Activated T-helper 1 cell treated with anti-CD3 and anti-CD28 coated beads, Interleukin-12 subunit alpha, Interleukin-12 subunit beta, Interleukin-2, Interleukin-4 antibody, amounts not matched to agents 30 ng/mL and 10 ng/mL and 1 ng/mL, durations not matched to agents 14 hours and 24 hours and 36 hours (primary cell): ENCODE measurements around the gene CSF2RB. TPM values are rescaled to one million over a fixed set of nuclear protein-coding genes. Genes with fewer than 3 reads are reported as not detected.

Experiments
- DNase-seq: peaks from one replicate; pipeline ENCODE4 v3.0.0; 2021; ENCODE audit warnings: low spot score
- H3K27ac Mint-ChIP-seq: one replicate; pipeline ENCODE4 v1.8.0; 2021; ENCODE audit warnings: mild to moderate bottlenecking, mixed read lengths
- H3K27me3 Mint-ChIP-seq: one replicate; pipeline ENCODE4 v1.8.0; 2022; ENCODE audit warnings: mild to moderate bottlenecking, moderate library complexity, mixed read lengths; ENCODE audit not compliant: insufficient read depth
- H3K36me3 Mint-ChIP-seq: one replicate; pipeline ENCODE4 v1.8.0; 2021; ENCODE audit warnings: low read depth, mixed read lengths
- H3K4me1 Mint-ChIP-seq: one replicate; pipeline ENCODE4 v1.8.0; 2021; ENCODE audit warnings: low read depth, mixed read lengths
- H3K4me3 Mint-ChIP-seq: one replicate; pipeline ENCODE4 v1.8.0; 2021; ENCODE audit warnings: mild to moderate bottlenecking, moderate library complexity, mixed read lengths
- H3K9me3 Mint-ChIP-seq: one replicate; pipeline ENCODE4 v1.8.0; 2021; ENCODE audit warnings: mixed read lengths
- intact Hi-C: fragments of 100-400 bp; cut with micrococcal nuclease; formaldehyde crosslinking; loops from one replicate; pipeline ENCODE4 v1.15.1; 2024
- total RNA-seq: library from RNA; stranded (reverse); gene quantifications from 2 replicates; pipeline ENCODE4 v1.2.3, GENCODE V29; 2022

CSF2RB gene
- total RNA-seq, 1 donor from 2014 or later: 11.8 TPM

DNA sequence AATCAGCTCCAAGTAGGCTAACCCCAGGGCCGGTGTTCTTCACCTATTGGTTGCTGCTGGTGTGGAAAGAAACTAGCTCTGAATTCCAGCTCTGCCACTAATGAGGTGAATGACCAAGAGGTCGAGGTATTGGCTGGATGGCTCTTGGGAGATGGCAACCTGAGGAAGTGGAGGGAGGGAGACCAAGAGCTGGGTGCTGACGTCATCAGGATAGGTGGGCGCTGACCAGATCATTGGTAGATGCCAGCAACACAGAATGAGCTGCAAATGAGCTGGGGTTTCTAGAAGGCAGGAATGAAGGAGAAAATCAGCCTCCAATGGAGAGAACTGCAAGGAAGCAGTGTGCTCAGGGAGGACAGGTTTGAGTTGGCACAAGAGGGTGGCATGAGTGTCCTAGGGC, 14.7 kb upstream of the CSF2RB start:
- intact Hi-C loops: no loop called here
- peaks cover 34% of the 10 kb centered on the region for H3K9me3 Mint-ChIP-seq
- H3K4me3 Mint-ChIP-seq: no peak overlapping the region
- peaks cover 53% of the 10 kb centered on the region for H3K4me1 Mint-ChIP-seq
- no peak for DNase-seq
- peaks cover 9% of the 10 kb centered on the region for H3K36me3 Mint-ChIP-seq
- no peak overlapping the region for H3K27ac Mint-ChIP-seq
- peaks cover 3% of the 10 kb centered on the region for H3K27me3 Mint-ChIP-seq

DNA sequence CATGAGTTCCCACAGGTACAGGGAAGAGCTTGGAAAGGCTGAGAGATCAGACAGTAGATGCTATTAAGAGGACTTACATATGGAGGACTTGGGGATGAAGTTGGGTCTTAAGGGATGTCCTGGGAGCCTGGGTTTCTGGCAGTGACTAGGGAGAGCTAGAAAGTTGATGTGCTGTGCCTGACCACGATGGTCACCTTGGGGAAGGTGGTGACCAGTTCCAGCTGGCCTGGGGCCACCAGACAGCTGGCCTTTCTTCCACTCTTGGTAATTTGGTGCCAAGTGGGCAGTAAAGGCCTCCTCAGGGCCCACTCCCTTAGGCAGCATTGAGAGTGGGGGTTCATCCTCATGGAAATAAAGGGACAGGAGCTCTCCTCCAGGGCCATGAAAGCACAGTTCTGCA, 13.9 kb upstream of the CSF2RB start:
- Mint-ChIP-seq H3K4me3 (no peak overlapping the region), H3K27me3 (peaks cover 7% of the 10 kb centered on the region), H3K27ac (no peak overlapping the region), H3K36me3 (peaks cover 9% of the 10 kb centered on the region), H3K4me1 (peaks cover 46% of the 10 kb centered on the region), H3K9me3 (peaks cover 34% of the 10 kb centered on the region)
- no peak for DNase-seq
- intact Hi-C loops: no loop called here

DNA sequence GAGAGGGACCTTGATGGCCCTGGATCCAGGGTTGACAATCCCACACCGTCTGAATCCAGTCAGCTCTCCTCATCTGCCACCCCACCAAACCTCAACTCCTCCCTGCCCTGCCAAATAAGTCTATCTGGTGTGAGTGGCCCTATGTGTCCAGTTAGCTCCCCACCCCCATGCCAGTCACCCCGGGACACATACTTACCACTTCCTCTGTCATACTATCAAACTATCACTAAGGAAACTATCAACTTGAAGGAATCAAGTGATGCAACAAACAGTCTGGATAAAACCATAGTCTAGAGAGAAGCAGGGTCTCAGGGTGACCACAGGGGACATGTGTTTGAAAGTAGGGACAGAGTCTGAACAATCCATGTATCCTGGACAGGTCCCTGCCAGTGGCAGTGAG, 13.2 kb upstream of the CSF2RB start:
- Mint-ChIP-seq H3K36me3 (peaks cover 6% of the 10 kb centered on the region), H3K27me3 (peaks cover 9% of the 10 kb centered on the region), H3K9me3 (peaks cover 29% of the 10 kb centered on the region), H3K4me3 (no peak overlapping the region), H3K4me1 (peaks cover 46% of the 10 kb centered on the region), H3K27ac (peak overlapping the region; percentile 41)
- no peak for DNase-seq
- intact Hi-C loops: loop anchor here (5.0 kb wide), 1 partner anchor 43 kb away; no protein-coding TSS in a partner anchor

DNA sequence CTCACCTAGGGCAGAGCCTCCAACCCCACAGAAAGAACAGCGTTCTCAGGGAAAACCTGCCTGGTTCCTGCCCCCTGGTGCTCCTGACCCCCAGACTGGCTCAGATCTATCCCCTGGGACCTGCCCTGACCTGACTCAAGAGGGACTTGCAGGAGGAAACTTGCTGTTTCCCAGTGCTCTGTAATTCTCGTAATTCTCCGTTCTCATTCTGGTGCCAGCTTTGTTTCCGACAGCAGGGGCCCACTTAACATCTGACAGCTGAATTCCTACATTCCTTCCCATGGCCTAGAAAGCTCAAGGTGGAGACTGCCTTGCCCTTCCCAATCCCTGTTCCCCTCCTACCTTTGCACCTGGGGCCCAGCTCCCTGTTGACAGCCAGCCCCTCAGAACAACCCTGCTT, 12.5 kb upstream of the CSF2RB start:
- peaks cover 6% of the 10 kb centered on the region for H3K36me3 Mint-ChIP-seq
- intact Hi-C loops: loop anchor here (1.0 to 5.0 kb wide), 2 partner anchors 27 to 44 kb away; no protein-coding TSS in a partner anchor
- H3K27ac Mint-ChIP-seq: peak overlapping the region; percentile 85
- H3K4me3 Mint-ChIP-seq: peak overlapping the region; percentile 43
- H3K9me3 Mint-ChIP-seq: peaks cover 23% of the 10 kb centered on the region
- no peak for DNase-seq
- H3K27me3 Mint-ChIP-seq: peaks cover 9% of the 10 kb centered on the region
- peaks cover 46% of the 10 kb centered on the region for H3K4me1 Mint-ChIP-seq

DNA sequence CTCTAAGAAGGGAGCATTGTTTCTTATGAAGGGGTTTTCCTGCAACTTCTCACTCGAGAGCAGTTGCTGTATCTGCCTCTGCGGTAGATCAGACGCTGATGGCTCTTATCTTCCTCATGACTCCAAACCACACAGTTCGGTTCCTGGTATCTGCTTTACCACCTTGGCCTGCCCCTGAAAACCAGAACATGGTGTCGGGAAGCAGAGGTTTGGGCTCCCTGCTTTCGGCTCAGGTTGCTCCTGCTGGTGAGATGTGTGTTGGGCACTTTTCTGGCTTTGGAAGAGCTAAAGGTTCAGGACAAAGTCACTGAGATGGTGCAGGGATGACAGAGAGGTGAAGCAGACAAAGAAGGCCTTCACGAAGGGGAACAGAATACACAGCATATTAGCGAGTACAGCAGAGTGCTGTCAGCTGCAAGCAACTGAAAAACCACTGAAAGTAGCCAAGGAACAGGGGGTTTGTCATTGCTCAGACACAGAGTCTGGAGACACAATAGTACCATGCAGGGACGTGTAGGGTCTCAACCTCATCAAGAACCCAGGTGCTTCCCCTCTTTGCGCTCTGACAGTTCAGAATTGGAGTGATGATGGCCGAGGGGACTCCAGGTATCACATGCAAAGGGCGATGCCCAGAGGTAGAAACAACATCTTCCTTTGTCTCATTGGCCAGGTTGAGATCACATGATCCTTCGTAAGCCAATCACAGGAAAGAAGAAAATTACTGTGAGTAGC, 11.9 kb upstream of the CSF2RB start:
- peaks cover 4% of the 10 kb centered on the region for H3K36me3 Mint-ChIP-seq
- peak overlapping the region; percentile 85 for H3K27ac Mint-ChIP-seq
- H3K27me3 Mint-ChIP-seq: peaks cover 13% of the 10 kb centered on the region
- peaks cover 46% of the 10 kb centered on the region for H3K4me1 Mint-ChIP-seq
- peaks cover 16% of the 10 kb centered on the region for H3K9me3 Mint-ChIP-seq
- peak overlapping the region; percentile 43 for H3K4me3 Mint-ChIP-seq
- intact Hi-C loops: loop anchor here (1.0 to 5.0 kb wide), 2 partner anchors 27 to 44 kb away; no protein-coding TSS in a partner anchor
- peak; percentile 49 for DNase-seq

DNA sequence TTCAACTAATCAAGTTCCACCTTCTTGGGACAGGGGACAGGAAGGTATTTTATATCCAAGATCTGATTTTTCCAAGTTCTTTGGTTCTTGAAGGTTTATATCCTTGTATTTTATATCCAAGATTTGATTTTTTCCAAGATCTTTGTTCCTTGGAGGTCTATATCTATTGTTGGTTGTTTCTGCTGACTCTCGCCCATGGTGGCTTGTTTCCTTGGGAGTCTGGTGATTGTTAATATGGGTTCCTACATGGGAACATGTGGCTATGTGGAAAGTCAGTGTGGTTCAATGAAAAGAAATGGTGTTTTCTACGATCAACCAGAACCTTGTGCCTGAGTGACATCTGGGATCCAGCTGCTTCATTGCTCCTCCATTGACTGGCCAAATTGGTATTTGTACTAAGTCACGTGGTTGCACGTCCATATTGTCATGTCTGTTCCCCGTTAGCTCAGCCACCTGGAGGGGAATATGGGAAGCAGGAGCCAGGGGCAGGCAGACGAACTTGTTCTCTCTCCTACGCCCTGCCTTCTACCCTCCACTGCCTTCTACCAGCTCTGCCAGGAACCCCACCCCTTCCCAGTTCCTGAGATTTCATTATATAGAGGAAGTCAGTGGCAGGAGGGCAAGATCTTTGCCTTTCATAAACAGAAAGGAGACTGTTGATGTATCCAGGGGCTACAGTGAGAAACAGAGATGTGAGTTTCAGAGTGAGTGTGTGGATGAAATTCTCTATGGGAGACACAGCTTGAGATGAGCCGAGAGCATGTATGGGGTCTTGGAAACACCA, 11.1 kb upstream of the CSF2RB start:
- H3K27me3 Mint-ChIP-seq: peaks cover 13% of the 10 kb centered on the region
- H3K4me1 Mint-ChIP-seq: peaks cover 41% of the 10 kb centered on the region
- no peak for DNase-seq
- peak overlapping the region; percentile 85 for H3K27ac Mint-ChIP-seq
- intact Hi-C loops: loop anchor here (5.0 kb wide), 1 partner anchor 45 kb away; no protein-coding TSS in a partner anchor
- H3K9me3 Mint-ChIP-seq: peaks cover 11% of the 10 kb centered on the region
- no peak overlapping the region for H3K4me3 Mint-ChIP-seq
- H3K36me3 Mint-ChIP-seq: peaks cover 4% of the 10 kb centered on the region

DNA sequence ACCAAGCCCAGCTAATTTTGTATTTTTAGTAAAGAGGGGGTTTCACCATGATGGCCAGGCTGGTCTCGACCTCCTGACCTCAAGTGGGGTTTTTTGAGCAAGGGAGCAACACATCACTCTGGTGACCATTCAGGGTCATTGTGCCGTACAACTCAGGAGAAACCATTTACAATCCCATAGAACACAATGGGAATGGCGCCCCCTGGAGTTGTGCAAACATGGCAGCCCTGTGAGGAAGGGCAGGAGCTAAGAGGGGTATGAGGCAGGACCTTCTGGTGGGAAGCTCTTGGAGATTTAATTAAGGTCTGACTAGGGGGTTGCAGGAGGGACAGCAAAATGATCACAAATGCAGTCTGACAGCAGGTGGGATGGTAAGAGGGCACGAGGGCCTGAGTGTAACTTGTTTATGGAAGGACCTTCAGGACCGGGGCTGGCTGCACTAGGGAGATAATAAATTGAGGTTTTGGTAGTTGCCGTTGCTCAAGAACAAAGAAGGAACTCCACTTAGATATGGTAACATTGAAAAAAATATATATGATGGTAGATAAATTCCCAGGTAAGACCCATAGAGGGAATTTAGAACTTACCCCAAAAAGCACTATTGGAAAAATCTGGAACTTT, 9.1 kb upstream of the CSF2RB start:
- Mint-ChIP-seq H3K36me3 (no peaks in the 10 kb centered on the region), H3K9me3 (no peaks in the 10 kb centered on the region), H3K4me1 (peaks cover 34% of the 10 kb centered on the region), H3K27ac (no peak overlapping the region), H3K4me3 (no peak overlapping the region), H3K27me3 (peaks cover 19% of the 10 kb centered on the region)
- DNase-seq: no peak
- intact Hi-C loops: loop anchor here (5.0 kb wide), 1 partner anchor 47 kb away; no protein-coding TSS in a partner anchor

DNA sequence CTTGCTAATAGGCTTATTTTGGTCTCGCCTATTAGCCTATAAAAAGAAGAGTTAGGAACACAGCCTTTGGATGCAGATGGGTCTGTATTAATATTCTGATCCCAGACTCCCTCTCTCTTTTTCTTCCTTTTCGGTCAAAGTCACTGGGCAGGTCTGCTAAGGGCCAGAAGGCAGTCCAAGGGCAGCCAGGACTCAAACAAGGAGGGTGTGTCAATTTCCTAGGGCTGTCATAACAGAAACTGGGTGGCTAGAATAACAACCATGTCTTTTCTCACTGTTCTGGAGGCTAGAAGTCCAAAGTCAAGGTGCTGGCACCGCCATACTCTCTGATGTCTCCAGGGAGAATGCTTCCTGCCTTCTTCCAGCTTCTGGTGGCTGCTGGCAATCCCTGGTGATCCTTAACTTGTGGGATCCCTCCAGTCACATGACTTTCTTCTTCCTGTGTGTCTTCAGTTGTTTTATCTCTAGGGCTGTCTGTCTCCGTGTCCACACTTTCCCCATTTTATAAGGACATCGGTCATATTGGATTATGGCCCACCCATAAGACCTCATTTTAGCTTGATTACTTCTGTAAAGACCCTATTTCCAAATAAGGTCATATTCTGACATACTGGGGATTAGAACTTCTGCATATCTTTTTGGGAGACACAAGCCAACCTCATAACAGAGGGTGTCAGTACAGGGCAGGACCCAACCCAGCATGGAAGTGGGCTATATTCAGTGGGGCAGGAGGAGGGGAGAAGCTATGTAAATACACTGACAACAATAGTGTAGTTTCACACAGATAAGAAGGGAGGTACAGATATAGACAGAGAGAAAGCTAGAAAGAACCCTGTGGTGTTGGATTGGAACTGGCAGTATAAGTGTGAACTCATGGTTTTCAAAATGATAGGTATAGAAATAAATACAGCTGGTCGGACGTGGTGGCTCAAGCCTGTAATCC, 5.9 kb upstream of the CSF2RB start:
- Mint-ChIP-seq H3K4me1 (peaks cover 4% of the 10 kb centered on the region), H3K4me3 (no peak overlapping the region), H3K9me3 (no peaks in the 10 kb centered on the region), H3K36me3 (no peaks in the 10 kb centered on the region), H3K27ac (no peak overlapping the region), H3K27me3 (peaks cover 29% of the 10 kb centered on the region)
- no peak for DNase-seq
- intact Hi-C loops: no loop called here

DNA sequence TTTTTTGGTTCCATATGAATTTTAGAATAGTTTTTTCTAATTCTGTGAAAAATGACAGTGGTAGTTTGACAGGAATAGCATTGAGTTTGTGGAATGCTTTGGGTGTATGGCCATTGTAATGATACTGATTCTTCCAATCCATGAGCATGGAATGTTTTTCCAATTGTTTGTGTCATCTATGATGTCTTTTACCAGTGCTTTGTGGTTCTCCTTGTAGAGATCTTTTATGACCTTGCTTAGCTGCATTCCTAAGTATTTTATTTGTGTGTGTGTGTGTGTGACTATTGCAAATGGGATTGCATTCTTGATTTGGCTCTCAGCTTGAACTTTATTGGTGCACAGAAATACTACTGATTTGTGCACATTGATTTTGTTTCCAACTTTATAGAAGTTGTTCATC, 3.0 kb upstream of the CSF2RB start:
- intact Hi-C loops: no loop called here
- H3K27ac Mint-ChIP-seq: no peak overlapping the region
- no peaks in the 10 kb centered on the region for H3K9me3 Mint-ChIP-seq
- no peak for DNase-seq
- no peak overlapping the region for H3K4me3 Mint-ChIP-seq
- H3K27me3 Mint-ChIP-seq: peaks cover 23% of the 10 kb centered on the region
- no peaks in the 10 kb centered on the region for H3K36me3 Mint-ChIP-seq
- H3K4me1 Mint-ChIP-seq: peaks cover 22% of the 10 kb centered on the region

DNA sequence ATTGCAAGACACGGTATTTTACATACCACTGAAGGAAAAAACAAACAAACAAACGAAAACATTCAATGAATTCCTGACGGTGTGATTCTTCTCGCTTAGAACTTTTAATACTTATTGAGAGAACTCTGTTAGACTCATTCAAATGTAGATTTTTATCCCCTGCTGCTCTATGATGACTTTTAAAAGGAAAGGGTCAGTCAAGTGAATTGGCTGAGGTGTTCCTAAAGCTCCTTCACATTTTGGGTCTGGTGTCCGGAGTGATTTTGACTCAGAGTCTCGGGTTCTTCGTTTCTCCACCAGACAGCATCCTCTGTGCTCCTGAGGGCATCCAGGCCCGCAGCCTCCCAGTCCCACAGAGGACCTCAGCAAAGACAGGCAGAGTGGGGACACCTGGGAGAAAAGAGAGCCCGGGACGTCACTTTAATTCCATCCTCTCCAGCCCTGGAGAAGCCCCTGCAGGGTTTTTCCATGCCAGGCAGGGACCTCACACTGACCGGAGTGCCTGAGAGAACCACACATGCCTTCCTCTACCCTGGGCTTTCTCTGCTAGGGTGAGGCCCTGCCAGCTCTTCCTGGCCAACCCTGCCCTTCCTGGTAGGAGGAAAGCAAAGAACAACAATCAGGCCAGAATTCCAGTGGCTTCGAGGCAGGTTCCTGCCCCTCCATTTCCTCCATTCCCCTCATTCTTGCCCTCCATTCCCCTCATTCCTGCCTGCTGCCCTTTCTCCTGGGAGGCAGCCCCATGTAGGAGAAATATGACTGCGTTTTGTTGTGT, 1.4 kb upstream of the CSF2RB start:
- intact Hi-C loops: no loop called here
- Mint-ChIP-seq H3K4me3 (no peak overlapping the region), H3K36me3 (no peaks in the 10 kb centered on the region), H3K9me3 (no peaks in the 10 kb centered on the region), H3K27ac (no peak overlapping the region), H3K4me1 (peaks cover 22% of the 10 kb centered on the region), H3K27me3 (peaks cover 21% of the 10 kb centered on the region)
- DNase-seq: no peak

DNA sequence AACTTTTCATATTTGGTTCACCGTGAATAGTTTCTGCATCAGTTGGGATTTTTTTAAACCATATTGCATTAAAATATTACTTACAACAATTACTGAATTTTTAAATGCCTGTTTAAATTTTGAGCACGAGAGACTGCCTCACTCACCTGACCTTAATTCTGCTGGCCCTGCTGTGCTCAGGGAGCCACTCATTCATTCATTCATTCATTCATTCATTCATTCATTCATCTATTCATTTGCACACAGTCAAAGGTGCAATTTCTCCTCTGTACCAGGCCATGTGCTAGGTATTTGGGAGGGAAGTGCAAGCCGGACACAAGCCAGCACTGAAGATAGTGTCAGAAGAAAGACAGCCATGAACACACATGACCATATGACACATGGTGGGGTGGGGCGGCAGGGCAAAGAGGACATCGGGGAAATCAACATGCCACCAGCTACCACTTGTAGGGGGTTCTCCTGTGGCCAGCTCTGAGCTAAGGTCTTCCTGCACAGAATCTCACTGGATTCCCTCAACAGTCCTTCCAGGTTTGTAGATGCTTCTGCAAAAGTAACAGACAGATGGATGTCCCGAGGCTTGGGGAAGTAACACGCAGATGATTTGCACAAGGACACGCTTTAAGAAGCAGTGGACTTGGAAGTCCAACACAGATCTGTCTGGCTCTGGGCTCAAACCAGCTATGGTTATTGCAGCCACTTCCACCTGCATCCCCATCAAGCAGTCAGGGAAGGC, 568 bp upstream of the CSF2RB start:
- peaks cover 22% of the 10 kb centered on the region for H3K4me1 Mint-ChIP-seq
- no peak for DNase-seq
- H3K4me3 Mint-ChIP-seq: peak overlapping the region; percentile 41
- H3K9me3 Mint-ChIP-seq: no peaks in the 10 kb centered on the region
- H3K27ac Mint-ChIP-seq: peak overlapping the region; percentile 71
- H3K36me3 Mint-ChIP-seq: no peaks in the 10 kb centered on the region
- intact Hi-C loops: no loop called here
- H3K27me3 Mint-ChIP-seq: peaks cover 19% of the 10 kb centered on the region
